ENCODE data around the gene RAB36. TPM values are rescaled to one million over a fixed set of nuclear protein-coding genes. Genes with fewer than 3 reads are reported as not detected.

The RAB36 gene
- total RNA-seq, 1 donor from 2014 or later = 1.7 TPM

DNA sequence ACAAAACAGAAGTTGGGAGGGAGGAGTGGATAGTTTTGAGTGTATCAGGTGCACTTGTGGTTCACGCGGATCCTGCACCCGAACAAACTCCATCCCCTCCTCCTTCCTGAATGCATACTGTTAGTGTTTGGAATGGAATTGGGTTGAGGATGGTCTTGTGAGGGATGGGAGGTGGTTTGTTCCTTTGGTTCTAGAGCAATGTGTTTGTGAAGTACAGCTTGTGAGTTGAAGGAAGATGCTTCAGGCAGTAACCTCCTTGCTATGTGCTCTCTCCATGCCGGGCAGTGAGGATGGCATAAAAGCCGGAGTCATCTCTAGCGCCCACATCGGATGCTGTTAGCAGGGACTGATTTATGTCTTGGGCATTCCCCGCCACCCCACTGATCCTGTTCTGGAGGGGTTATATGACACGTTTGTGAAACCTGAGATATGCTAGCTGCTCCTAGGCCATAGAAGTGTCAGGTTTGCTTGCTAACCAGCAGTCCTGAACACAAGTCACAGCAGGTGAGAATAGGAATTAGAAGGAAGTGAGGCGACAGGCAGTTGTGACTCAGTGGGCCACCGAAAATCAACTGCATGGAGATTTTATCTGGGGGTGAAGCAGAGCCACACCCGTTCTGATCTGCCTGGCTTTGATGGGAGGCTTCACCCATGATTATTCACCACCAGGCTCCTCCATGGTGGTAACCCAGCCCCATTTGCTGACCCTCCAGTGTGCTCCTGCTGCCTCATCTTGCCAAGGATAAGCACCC, 37.2 kb downstream of the RAB36 start:
- Mint-ChIP-seq H3K36me3 (ENCODE audit: low read depth) (no peaks in the 10 kb centered on the region), H3K27ac (peak overlapping the region; percentile 19), H3K27me3 (peaks cover 3% of the 10 kb centered on the region), H3K9me3 (no peaks in the 10 kb centered on the region), H3K4me3 (peak overlapping the region; percentile 81), H3K4me1 (peaks cover 64% of the 10 kb centered on the region)
- intact Hi-C loops (cut with micrococcal nuclease) = loop anchor here (1.0 kb wide), 1 partner anchor 34 kb away; no protein-coding TSS in a partner anchor
- DNase-seq (no peak), ATAC-seq (ENCODE audit: low read depth) (peak; percentile 7)
- CTCF ChIA-PET = interaction anchor here (0.8 to 1.3 kb wide), 2 partner anchors 9 to 99 kb away, joined by 4 read pairs; no protein-coding TSS in a partner anchor
- TF ChIP-seq, protein P1, sequence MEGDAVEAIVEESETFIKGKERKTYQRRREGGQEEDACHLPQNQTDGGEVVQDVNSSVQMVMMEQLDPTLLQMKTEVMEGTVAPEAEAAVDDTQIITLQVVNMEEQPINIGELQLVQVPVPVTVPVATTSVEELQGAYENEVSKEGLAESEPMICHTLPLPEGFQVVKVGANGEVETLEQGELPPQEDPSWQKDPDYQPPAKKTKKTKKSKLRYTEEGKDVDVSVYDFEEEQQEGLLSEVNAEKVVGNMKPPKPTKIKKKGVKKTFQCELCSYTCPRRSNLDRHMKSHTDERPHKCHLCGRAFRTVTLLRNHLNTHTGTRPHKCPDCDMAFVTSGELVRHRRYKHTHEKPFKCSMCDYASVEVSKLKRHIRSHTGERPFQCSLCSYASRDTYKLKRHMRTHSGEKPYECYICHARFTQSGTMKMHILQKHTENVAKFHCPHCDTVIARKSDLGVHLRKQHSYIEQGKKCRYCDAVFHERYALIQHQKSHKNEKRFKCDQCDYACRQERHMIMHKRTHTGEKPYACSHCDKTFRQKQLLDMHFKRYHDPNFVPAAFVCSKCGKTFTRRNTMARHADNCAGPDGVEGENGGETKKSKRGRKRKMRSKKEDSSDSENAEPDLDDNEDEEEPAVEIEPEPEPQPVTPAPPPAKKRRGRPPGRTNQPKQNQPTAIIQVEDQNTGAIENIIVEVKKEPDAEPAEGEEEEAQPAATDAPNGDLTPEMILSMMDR (IDR thresholded peaks at IDR 0.05) = no peak
- POLR2A ChIA-PET = interaction anchor here (1.1 to 3.0 kb wide), 4 partner anchors 37 to 99 kb away, joined by 4 to 10 read pairs (median 9); no protein-coding TSS in a partner anchor

DNA sequence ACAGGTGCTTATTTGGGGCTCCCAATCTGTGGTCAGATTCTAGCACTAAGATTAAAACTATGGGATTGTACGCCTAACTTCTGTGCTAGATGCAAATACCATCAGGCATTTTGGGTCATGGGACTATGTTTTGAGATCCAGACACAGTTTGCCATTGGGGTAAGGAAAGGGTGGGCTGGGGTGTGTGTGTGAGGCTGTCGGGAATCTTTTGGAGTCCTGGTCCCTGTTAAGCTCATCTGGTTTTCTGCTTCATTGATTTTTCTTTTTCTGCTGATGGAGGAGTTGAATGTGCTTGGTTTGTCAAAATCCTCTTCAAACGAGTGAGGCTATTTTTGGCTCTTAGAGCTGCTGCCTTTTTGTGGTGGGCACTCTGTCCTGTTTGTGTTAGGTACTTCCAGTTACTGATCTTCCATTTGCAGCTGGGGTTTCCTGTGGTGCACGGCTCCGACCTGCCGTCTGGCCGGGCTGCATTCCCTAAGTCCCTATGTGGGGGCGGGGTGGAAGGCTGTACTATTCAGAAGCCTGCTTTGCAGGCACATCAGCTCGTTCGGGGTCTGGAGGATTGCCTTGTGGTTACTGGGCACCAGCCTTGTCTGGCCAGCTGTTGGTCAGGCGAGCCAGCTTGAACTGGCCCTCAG, 37.9 kb downstream of the RAB36 start:
- Mint-ChIP-seq H3K27me3 (peaks cover 3% of the 10 kb centered on the region), H3K27ac (peak overlapping the region; percentile 19), H3K9me3 (no peaks in the 10 kb centered on the region), H3K36me3 (ENCODE audit: low read depth) (peaks cover 7% of the 10 kb centered on the region), H3K4me1 (peaks cover 64% of the 10 kb centered on the region), H3K4me3 (peak overlapping the region; percentile 81)
- TF ChIP-seq, protein P1 (IDR thresholded peaks at IDR 0.05) = no peak
- ChIA-PET POLR2A (interaction anchor here (1.1 to 2.4 kb wide), 2 partner anchors 37 to 98 kb away, joined by 4 to 9 read pairs; no protein-coding TSS in a partner anchor), CTCF (interaction anchor here (1.3 to 1.5 kb wide), 3 partner anchors 59 to 99 kb away, joined by 3 to 6 read pairs (median 4); no protein-coding TSS in a partner anchor)
- DNase-seq (no peak), ATAC-seq (ENCODE audit: low read depth) (no peak)
- intact Hi-C loops (cut with micrococcal nuclease) = no loop called here

DNA sequence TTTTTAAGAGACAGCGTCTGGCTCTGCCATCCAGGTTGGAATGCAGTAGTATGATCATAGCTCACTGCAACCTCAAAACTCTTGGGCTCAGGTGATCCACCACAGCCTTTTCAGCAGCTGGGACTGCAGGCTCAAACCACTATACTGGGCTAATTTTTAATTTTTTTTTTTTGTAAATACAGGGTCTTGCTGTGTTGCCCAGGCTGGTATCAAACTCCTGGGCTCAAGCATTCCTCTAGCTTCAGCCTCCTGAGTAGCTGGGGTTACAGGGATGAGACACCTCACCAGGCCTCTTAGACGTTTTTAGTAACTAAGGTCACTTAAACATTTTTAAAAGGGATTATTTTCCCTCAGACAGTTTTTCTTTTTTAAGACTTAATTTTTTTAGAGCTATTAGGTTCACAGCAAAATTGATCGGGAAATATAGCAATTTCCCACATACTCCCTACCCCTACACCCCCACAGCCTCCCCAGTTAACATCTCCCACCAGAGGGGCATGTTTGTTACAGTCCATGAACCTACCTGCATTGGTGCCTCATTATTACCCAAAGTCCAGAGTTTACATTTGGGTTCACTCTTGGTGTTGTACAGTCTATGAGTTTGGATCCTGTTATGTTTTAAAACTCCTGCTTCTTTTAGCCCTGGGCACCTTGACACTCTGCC, 39.0 kb downstream of the RAB36 start:
- POLR2A ChIA-PET = interaction anchor here (1.1 to 2.4 kb wide), 2 partner anchors 36 to 97 kb away, joined by 4 to 9 read pairs; no protein-coding TSS in a partner anchor
- Mint-ChIP-seq H3K9me3 (no peaks in the 10 kb centered on the region), H3K4me1 (peaks cover 53% of the 10 kb centered on the region), H3K27ac (no peak overlapping the region), H3K27me3 (peaks cover 3% of the 10 kb centered on the region), H3K36me3 (ENCODE audit: low read depth) (peaks cover 11% of the 10 kb centered on the region), H3K4me3 (peak overlapping the region; percentile 9)
- ATAC-seq (ENCODE audit: low read depth) = no peak
- TF ChIP-seq, protein P1 (IDR thresholded peaks at IDR 0.05) = no peak
- intact Hi-C loops (cut with micrococcal nuclease) = no loop called here
- DNase-seq = no peak
- CTCF ChIA-PET = interaction anchor here (1.3 to 1.5 kb wide), 2 partner anchors 58 to 98 kb away, joined by 3 to 6 read pairs; no protein-coding TSS in a partner anchor

DNA sequence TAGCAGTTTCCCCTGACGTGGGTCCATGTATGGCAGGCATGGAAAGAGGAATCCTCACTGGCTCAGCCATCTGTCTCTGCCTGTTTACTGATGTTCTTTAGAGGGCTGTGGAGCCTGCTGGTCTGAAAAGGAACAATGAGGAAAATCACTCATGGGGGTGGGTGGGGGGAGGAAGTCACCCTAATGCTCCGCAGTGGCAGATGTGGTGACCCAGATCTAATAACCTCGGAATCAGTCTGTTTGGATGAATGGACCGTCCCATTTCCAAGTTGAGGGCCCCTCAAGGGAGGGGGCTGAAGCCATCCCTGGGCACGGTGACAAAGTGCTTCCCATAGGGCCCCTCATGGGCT, 39.5 kb downstream of the RAB36 start:
- H3K4me1 Mint-ChIP-seq = peaks cover 48% of the 10 kb centered on the region
- no peak overlapping the region for H3K27ac Mint-ChIP-seq
- no peaks in the 10 kb centered on the region for H3K9me3 Mint-ChIP-seq
- CTCF ChIA-PET = interaction anchor here (1.5 to 1.6 kb wide), 2 partner anchors 97 kb away, joined by 5 to 6 read pairs; no protein-coding TSS in a partner anchor
- no peak for DNase-seq
- TF ChIP-seq, protein P1 (IDR thresholded peaks at IDR 0.05) = no peak
- peaks cover 12% of the 10 kb centered on the region for H3K36me3 Mint-ChIP-seq (ENCODE audit: low read depth)
- POLR2A ChIA-PET = interaction anchor here (2.4 kb wide), 1 partner anchor 35 kb away, joined by 9 read pairs; no protein-coding TSS in a partner anchor
- intact Hi-C loops (cut with micrococcal nuclease) = no loop called here
- no peak overlapping the region for H3K4me3 Mint-ChIP-seq
- ATAC-seq (ENCODE audit: low read depth) = no peak
- peaks cover 3% of the 10 kb centered on the region for H3K27me3 Mint-ChIP-seq
